ENCODE results near the gene ANKDD1B.

GRCh38 chr5:75694781-75695180 lies 83.5 kb downstream of the ANKDD1B start:
- TF ChIP-seq CTCF (IDR thresholded peaks at IDR 0.05) (no peak), POLR2A (IDR thresholded peaks at IDR 0.05) (no peak)

Data from adrenal gland (tissue), 5 donors.